Right lobe of liver (tissue), 4 donors: Measurements from ENCODE around the gene FAM53C.

Experiments used
- POLR2A ChIP-seq: fragments of 450-650 bp; IDR thresholded peaks from one replicate; pipeline ENCODE4 v1.6.1; 2017; ENCODE audit warnings: antibody characterized with exemption, mild to moderate bottlenecking
- TF ChIP-seq, protein P1 (sequence below), 4 donors: fragments of 200-600 bp in 3 of 4; fragments of 450-650 bp in 1 of 4; IDR thresholded peaks; one replicate each; pipeline versions ENCODE4 v1.5.1 to v1.8.0; 2016 to 2022; ENCODE audit warnings: antibody characterized with exemption in 4 of 4, mild to moderate bottlenecking in 2 of 4
- donor health status: DM: no; HTN: no; CAD: no.
- donor health status: DM: no; HTN: no; CAD: no.
- donor health status: DM: no; HTN: yes; CAD: no.

DNA sequence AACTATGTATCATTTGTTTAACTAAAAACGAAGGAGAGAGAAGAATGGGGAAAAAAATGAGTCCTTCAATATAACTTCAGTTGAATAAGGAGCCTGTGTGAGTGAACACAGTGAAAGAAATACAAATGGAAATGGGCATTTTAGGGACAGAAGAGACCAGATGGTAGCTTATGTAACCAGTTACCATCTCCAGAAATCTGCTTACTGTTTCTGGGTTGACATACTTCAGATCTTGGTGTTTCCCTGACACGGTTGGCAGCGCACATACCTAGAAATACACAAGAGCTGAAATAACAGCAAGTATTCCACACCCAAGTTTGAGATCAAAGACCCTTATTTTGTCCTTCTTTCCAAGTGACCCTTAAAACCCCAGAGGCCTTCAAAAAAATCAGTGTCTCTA lies 48.8 kb upstream of the FAM53C start:
- TF ChIP-seq, protein P1, sequence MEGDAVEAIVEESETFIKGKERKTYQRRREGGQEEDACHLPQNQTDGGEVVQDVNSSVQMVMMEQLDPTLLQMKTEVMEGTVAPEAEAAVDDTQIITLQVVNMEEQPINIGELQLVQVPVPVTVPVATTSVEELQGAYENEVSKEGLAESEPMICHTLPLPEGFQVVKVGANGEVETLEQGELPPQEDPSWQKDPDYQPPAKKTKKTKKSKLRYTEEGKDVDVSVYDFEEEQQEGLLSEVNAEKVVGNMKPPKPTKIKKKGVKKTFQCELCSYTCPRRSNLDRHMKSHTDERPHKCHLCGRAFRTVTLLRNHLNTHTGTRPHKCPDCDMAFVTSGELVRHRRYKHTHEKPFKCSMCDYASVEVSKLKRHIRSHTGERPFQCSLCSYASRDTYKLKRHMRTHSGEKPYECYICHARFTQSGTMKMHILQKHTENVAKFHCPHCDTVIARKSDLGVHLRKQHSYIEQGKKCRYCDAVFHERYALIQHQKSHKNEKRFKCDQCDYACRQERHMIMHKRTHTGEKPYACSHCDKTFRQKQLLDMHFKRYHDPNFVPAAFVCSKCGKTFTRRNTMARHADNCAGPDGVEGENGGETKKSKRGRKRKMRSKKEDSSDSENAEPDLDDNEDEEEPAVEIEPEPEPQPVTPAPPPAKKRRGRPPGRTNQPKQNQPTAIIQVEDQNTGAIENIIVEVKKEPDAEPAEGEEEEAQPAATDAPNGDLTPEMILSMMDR (IDR thresholded peaks at IDR 0.05) = no peak
- no peak for TF ChIP-seq POLR2A
